ENCODE results near the gene SH3PXD2A. TPM values are rescaled to one million over a fixed set of nuclear protein-coding genes. Genes with fewer than 3 reads are reported as not detected.
A peak's percentile ranks its signal among the peaks of the same experiment; 100 is the strongest.

The SH3PXD2A gene
- total RNA-seq, 4 donors from 2014 or later, result 12.1 to 68.5 (median 21.7) TPM

DNA sequence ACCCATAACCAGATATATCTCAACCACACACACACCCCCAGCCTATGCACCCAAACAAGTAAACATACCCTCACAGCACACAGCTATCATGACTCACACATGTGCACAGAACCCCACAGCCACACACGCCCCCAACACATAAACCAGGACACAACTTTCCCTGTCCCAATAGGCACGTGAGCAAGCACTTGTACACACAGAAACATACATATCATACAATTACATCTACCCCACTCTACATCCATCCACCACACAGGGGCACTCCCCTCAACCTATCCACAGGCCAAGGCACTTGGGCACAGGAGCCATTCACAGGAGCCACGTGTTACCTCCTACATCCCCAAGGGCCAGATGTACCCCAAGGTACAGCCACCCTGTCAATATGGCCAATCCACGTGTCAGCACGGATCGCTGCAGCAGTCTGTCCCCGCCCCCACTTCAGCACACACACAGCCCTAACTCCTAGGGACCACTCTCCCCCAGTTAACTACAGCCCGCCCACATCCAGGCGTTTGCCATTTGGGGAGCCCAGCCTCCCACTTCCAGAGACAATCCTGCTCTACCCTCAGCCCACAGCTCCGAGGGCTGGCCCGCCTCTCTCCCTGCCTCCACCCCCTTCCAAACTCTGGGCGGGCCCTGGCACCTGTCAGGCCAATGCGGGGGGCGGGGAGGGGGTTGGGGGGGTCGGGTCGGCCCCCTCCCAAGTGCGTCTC lies 163.5 kb downstream of the SH3PXD2A start:
- Histone ChIP-seq H3K27me3 (no peaks in the 10 kb centered on the region), H3K9me3 (peaks cover 0 to 3% (median 0%) of the 10 kb centered on the region in 4 donors), H3K27ac (peak overlapping the region in 2 of 4 donors; percentile 27 to 64), H3K4me1 (peaks cover 7 to 71% (median 15%) of the 10 kb centered on the region in 4 donors), H3K4me3 (peak overlapping the region; percentile 38 to 56 (median 53)), H3K36me3 (no peaks in the 10 kb centered on the region)
- TF ChIP-seq, protein P1, sequence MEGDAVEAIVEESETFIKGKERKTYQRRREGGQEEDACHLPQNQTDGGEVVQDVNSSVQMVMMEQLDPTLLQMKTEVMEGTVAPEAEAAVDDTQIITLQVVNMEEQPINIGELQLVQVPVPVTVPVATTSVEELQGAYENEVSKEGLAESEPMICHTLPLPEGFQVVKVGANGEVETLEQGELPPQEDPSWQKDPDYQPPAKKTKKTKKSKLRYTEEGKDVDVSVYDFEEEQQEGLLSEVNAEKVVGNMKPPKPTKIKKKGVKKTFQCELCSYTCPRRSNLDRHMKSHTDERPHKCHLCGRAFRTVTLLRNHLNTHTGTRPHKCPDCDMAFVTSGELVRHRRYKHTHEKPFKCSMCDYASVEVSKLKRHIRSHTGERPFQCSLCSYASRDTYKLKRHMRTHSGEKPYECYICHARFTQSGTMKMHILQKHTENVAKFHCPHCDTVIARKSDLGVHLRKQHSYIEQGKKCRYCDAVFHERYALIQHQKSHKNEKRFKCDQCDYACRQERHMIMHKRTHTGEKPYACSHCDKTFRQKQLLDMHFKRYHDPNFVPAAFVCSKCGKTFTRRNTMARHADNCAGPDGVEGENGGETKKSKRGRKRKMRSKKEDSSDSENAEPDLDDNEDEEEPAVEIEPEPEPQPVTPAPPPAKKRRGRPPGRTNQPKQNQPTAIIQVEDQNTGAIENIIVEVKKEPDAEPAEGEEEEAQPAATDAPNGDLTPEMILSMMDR (IDR thresholded peaks at IDR 0.05), result no peak
- TF ChIP-seq POLR2A (IDR thresholded peaks at IDR 0.05), result no peak
- peak in 1 of 3 donors; percentile 55 for DNase-seq

DNA sequence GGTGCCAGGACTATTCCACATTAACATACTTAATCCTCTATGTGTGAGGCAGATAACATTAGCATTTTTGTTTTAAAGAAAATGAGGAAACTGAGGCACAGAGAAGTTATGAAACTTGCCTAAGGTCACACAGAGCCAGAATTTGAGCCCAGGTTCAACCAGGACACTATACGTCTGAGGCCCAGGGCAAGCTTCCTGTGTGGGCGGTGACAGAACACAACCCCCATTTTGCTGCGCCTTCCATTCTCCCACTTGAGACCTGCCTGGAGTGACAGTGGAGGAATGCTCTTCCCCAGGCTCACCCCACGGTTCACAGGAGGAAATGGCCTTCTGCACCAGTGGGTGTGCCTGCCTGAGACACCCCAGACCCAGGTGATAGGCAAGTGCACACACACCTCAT lies 164.1 kb downstream of the SH3PXD2A start:
- H3K9me3 ChIP-seq, result peaks cover 0 to 3% (median 0%) of the 10 kb centered on the region in 4 donors
- H3K4me1 ChIP-seq, result peaks cover 7 to 69% (median 13%) of the 10 kb centered on the region in 4 donors
- H3K27ac ChIP-seq, result peak overlapping the region in 1 of 4 donors; percentile 27

DNA sequence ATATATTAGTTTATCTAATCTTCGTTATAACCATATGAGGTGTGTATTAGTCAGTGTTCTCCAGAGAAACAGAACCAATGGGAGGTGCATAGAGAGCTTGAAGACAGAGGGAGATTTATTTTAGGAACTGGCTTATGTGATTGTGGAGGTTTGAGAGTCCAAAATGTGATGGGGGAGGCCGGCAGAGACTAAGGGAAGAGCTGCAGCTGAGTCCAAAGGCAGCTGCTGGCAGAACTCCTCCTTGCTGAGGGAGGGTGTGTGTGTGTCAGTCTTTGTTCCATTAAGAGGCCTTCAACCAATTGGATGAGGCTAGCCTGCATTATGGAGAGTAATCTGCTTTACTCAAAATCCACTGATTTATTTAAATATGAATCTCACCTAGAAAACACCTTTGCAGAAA lies 165.1 kb downstream of the SH3PXD2A start:
- DNase-seq, result no peak
- TF ChIP-seq, protein P1 (IDR thresholded peaks at IDR 0.05), result no peak
- no peak for TF ChIP-seq POLR2A (IDR thresholded peaks at IDR 0.05)
- no peak overlapping the region for H3K27ac ChIP-seq
- H3K4me1 ChIP-seq, result peaks cover 5 to 68% (median 9%) of the 10 kb centered on the region in 4 donors
- no peaks in the 10 kb centered on the region for H3K27me3 ChIP-seq
- peaks cover 0 to 3% (median 0%) of the 10 kb centered on the region in 4 donors for H3K9me3 ChIP-seq
- H3K36me3 ChIP-seq, result no peaks in the 10 kb centered on the region
- no peak overlapping the region for H3K4me3 ChIP-seq

More for the DNA sequence above, 164.1 kb downstream of the SH3PXD2A start:
- Histone ChIP-seq H3K4me3 (no peak overlapping the region), H3K36me3 (no peaks in the 10 kb centered on the region), H3K27me3 (no peaks in the 10 kb centered on the region)
- TF ChIP-seq, protein P1 (IDR thresholded peaks at IDR 0.05), result no peak
- TF ChIP-seq POLR2A (IDR thresholded peaks at IDR 0.05), result no peak
- no peak for DNase-seq

DNA sequence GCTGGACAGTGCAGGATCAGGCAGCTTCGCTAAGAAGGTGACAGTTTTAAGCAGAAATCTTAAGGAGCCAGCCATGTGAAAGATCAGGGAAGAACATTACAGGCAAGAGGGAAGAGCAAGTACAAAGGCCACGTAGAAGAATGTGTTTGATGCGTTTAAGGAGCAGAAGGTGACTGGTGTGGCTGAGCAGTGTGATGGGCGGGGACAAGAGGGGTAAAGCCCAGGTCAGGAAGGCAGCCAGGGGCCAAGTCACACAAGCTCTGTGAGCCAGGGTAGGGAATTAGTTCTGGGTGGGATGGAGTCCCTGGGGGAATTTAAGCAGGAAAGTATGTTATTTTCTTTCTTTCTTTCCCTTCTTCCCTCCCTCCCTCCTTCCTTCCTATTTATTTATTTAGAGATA lies 166.9 kb downstream of the SH3PXD2A start:
- Histone ChIP-seq H3K4me1 (peaks cover 0 to 50% (median 3%) of the 10 kb centered on the region in 4 donors), H3K27ac (peak overlapping the region in 2 of 4 donors; percentile 55 to 67), H3K9me3 (no peaks in the 10 kb centered on the region), H3K4me3 (no peak overlapping the region), H3K36me3 (no peaks in the 10 kb centered on the region), H3K27me3 (no peaks in the 10 kb centered on the region)
- peak in 2 of 3 donors; percentile 75 to 77 for DNase-seq
- TF ChIP-seq, protein P1 (IDR thresholded peaks at IDR 0.05), result no peak
- peak in 1 of 2 donors; percentile 17 for TF ChIP-seq POLR2A (IDR thresholded peaks at IDR 0.05)

DNA sequence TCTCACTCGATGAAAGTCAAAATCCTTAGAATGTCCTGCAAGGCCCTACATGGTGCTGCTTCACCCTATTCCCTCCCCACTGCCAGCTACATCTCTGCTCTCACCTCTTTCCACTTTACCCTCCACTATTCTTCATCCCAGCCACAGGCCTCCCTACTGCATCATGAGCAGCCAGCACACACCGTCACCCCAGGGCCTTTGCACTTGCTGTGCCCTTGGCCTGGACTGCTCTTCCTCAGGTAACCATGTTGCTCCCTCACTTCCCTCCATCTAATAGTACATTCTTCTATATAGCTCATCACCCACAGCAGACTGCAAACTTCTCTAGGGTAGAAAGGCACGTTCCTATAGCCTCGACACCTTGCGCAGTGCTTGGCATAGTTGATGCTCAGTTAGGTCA lies 167.7 kb downstream of the SH3PXD2A start:
- Histone ChIP-seq H3K36me3 (no peaks in the 10 kb centered on the region), H3K4me3 (no peak overlapping the region), H3K27me3 (no peaks in the 10 kb centered on the region), H3K27ac (peak overlapping the region in 2 of 4 donors; percentile 21 to 55), H3K4me1 (peaks cover 0 to 45% (median 2%) of the 10 kb centered on the region in 4 donors), H3K9me3 (no peaks in the 10 kb centered on the region)
- TF ChIP-seq POLR2A (IDR thresholded peaks at IDR 0.05), result no peak
- TF ChIP-seq, protein P1 (IDR thresholded peaks at IDR 0.05), result no peak
- no peak for DNase-seq

Data from Peyer's patch (tissue), 4 donors.